DOHH2 (cell line): ENCODE data around the gene AMOT.
A peak's percentile ranks its signal among the peaks of the same experiment; 100 is the strongest.

Experiments
- H3F3A ChIP-seq: fragments of 200-600 bp; sonication (generic), shearing (Covaris generic); 2 replicates; pipeline ENCODE4 v1.6.0; 2016; ENCODE audit warnings: antibody characterized with exemption, mild to moderate bottlenecking; ENCODE audit not compliant: control insufficient read depth, insufficient read depth
- H3K27ac ChIP-seq: fragments of 200-600 bp; sonication (generic); 2 replicates; pipeline ENCODE4 v1.5.1; 2014; ENCODE audit warnings: low read depth, mild to moderate bottlenecking, low read length, moderate library complexity
- H3K27me3 ChIP-seq: fragments of 200-600 bp; sonication (generic); 2 replicates; pipeline ENCODE4 v1.6.1; 2014; ENCODE audit warnings: mild to moderate bottlenecking, low read length, mixed read lengths; ENCODE audit not compliant: control insufficient read depth
- H3K36me3 ChIP-seq: fragments of 200-600 bp; sonication (generic); 2 replicates; pipeline ENCODE4 v1.6.1; 2014; ENCODE audit warnings: mild to moderate bottlenecking, low read length, moderate library complexity, mixed read lengths; ENCODE audit not compliant: control insufficient read depth
- H3K4me1 ChIP-seq: fragments of 200-600 bp; sonication (generic); 2 replicates; pipeline ENCODE4 v1.6.1; 2014; ENCODE audit warnings: mild to moderate bottlenecking, low read length, mixed read lengths; ENCODE audit not compliant: control insufficient read depth
- H3K4me2 ChIP-seq: fragments of 200-600 bp; sonication (generic); 2 replicates; pipeline ENCODE4 v1.6.0; 2014; ENCODE audit warnings: mild to moderate bottlenecking, low read length, moderate library complexity
- H3K4me3 ChIP-seq: fragments of 200-600 bp; sonication (generic); 2 replicates; pipeline ENCODE4 v1.5.1; 2014; ENCODE audit warnings: mild to moderate bottlenecking, low read length, mixed read lengths
- H3K79me2 ChIP-seq: fragments of 200-600 bp; sonication (generic); 2 replicates; pipeline ENCODE4 v1.6.1; 2014; ENCODE audit warnings: mild to moderate bottlenecking, low read length, mixed read lengths; ENCODE audit not compliant: control insufficient read depth
- H3K9me2 ChIP-seq: fragments of 200-600 bp; sonication (generic); replicated peaks from 2 replicates; pipeline ENCODE4 v1.6.1; 2014; ENCODE audit warnings: mild to moderate bottlenecking, low read length, mixed read lengths; ENCODE audit not compliant: control insufficient read depth
- H3K9me3 ChIP-seq: fragments of 200-600 bp; sonication (generic); 2 replicates; pipeline ENCODE4 v1.6.1; 2014; ENCODE audit warnings: antibody characterized with exemption, low read length, mixed read lengths; ENCODE audit not compliant: control insufficient read depth, insufficient read depth
- H4K20me1 ChIP-seq: fragments of 200-600 bp; sonication (generic); 2 replicates; pipeline ENCODE4 v1.6.0; 2014; ENCODE audit warnings: low read depth, mild to moderate bottlenecking, antibody characterized with exemption, low read length, moderate library complexity; ENCODE audit not compliant: control insufficient read depth, insufficient read depth
- EZH2phosphoT487 ChIP-seq: fragments of 200-600 bp; sonication (generic); IDR thresholded peaks from 2 replicates; pipeline ENCODE4 v1.6.1; 2017; ENCODE audit warnings: borderline replicate concordance, mild to moderate bottlenecking, antibody characterized with exemption, low read length, moderate library complexity, mixed read lengths
- TF ChIP-seq, protein P1 (sequence below): fragments of 200-600 bp; sonication (generic); IDR thresholded peaks from one replicate; pipeline ENCODE4 v1.5.1; 2014; ENCODE audit warnings: antibody characterized with exemption, mild to moderate bottlenecking, low read depth, low read length; ENCODE audit not compliant: poor library complexity, severe bottlenecking

The AMOT gene

DNA sequence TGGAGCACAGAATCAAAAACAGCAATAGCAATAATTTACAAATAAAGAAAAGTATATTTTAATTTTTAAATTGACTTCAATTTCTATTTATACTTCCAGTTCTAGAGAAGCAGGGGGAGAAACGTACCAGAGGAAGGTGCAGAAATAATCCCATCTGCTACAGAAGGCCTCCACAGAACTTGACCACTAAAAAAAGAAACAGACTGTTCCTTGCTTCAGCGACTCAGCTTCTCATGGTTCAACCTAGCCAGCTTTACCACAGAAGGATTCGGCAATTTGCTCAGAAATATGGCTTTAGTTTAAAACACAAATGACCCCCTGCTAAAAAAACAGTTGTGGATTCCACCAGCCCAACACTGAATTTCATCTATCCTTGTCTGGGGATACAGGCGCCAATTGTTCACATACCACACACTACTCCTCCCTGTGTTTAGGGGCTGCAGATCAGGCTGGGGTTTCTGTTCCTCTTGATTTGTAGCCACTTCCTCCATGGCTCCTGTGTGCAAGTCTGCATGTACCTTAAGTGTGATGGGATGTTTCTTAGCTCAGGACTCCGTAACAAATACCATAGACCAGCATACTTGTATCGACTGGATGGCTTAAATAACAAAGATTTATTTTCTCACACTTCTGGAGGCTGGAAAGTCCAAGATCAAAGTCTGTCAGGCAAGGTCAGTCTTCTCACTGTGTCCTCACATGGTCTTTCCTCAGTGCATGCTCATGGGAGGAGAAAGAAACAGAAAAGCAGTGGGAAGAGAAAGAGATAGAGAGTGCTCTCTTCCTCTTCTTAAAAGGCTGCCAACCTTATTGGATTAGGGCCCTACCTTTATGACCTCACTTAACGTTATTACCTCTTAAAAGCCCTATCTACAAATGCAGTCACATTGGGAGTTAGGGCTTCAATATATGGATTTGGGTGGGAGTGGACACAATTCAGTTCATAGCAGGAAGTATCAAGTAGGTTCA is 79.1 kb downstream of the AMOT start:
- Histone ChIP-seq H3K9me3 (no peaks in the 10 kb centered on the region), H3K4me3 (peak overlapping the region; percentile 32), H3K27me3 (no peaks in the 10 kb centered on the region), H3K4me1 (peaks cover 22% of the 10 kb centered on the region), H3K79me2 (no peaks in the 10 kb centered on the region), H3K9me2 (no peaks in the 10 kb centered on the region), H3K36me3 (no peaks in the 10 kb centered on the region), H3K27ac (peak overlapping the region; percentile 54), H4K20me1 (no peaks in the 10 kb centered on the region), H3F3A (no peaks in the 10 kb centered on the region), H3K4me2 (peak overlapping the region; percentile 51)
- TF ChIP-seq EZH2phosphoT487, result no peak
- TF ChIP-seq, protein P1, sequence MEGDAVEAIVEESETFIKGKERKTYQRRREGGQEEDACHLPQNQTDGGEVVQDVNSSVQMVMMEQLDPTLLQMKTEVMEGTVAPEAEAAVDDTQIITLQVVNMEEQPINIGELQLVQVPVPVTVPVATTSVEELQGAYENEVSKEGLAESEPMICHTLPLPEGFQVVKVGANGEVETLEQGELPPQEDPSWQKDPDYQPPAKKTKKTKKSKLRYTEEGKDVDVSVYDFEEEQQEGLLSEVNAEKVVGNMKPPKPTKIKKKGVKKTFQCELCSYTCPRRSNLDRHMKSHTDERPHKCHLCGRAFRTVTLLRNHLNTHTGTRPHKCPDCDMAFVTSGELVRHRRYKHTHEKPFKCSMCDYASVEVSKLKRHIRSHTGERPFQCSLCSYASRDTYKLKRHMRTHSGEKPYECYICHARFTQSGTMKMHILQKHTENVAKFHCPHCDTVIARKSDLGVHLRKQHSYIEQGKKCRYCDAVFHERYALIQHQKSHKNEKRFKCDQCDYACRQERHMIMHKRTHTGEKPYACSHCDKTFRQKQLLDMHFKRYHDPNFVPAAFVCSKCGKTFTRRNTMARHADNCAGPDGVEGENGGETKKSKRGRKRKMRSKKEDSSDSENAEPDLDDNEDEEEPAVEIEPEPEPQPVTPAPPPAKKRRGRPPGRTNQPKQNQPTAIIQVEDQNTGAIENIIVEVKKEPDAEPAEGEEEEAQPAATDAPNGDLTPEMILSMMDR, result no peak

DNA sequence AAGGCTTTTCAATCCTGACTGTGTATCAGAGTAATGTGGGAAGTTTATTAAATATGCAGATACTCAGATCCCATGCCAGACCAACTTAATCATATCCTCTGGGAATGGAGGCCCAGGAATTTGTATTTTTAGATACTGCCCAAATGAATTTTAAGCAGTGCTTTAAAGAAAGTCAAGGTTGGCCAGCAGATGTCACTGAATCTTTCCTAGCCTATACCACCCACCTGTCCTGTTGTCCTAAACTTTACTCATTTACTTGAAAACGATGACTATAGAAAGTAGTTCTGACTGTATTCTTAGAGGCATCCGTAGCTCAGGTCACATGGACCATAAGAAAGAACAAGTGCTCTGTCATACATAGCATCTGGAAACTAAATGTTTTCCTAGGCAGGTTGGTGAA is 79.9 kb downstream of the AMOT start:
- Histone ChIP-seq H4K20me1 (no peaks in the 10 kb centered on the region), H3K36me3 (no peaks in the 10 kb centered on the region), H3K9me2 (no peaks in the 10 kb centered on the region), H3K79me2 (no peaks in the 10 kb centered on the region), H3K4me1 (peaks cover 22% of the 10 kb centered on the region), H3K27ac (no peak overlapping the region), H3K27me3 (no peaks in the 10 kb centered on the region), H3F3A (no peaks in the 10 kb centered on the region), H3K4me2 (peak overlapping the region; percentile 51; the same call in 1 of the 2 replicates), H3K4me3 (0 out of 2 replicates have a peak overlapping the region, but pooled peaks have one; percentile 27), H3K9me3 (no peaks in the 10 kb centered on the region)
- no peak for TF ChIP-seq EZH2phosphoT487
- TF ChIP-seq, protein P1, result no peak

DNA sequence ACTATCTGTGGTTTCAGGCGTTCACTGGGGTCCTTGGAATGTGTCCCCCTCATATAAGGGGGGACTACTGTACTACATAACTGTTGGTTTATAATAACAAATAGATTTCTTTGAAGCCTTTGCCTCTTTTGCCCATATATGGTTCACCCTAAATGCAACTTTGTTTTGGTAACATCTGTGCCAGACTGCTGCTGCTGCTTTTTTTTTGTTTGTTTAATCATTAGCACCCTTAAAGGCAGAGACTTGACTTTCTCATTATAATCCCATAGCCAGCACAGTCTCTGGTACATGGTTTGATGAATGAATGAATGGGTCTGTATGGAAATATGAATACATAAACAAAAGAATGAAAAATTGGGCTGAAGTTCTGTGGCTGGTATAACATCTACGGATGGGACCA is 80.7 kb downstream of the AMOT start:
- Histone ChIP-seq H3K4me2 (no peak overlapping the region), H3K4me1 (peaks cover 22% of the 10 kb centered on the region), H3K9me3 (no peaks in the 10 kb centered on the region)

More for the DNA sequence above, 80.7 kb downstream of the AMOT start:
- TF ChIP-seq, protein P1, result no peak
- no peak for TF ChIP-seq EZH2phosphoT487
- H3F3A ChIP-seq, result no peaks in the 10 kb centered on the region
- no peaks in the 10 kb centered on the region for H3K79me2 ChIP-seq
- no peak overlapping the region for H3K4me3 ChIP-seq
- no peaks in the 10 kb centered on the region for H3K27me3 ChIP-seq
- H3K9me2 ChIP-seq, result no peaks in the 10 kb centered on the region
- H4K20me1 ChIP-seq, result no peaks in the 10 kb centered on the region
- no peaks in the 10 kb centered on the region for H3K36me3 ChIP-seq
- H3K27ac ChIP-seq, result no peak overlapping the region
